A549 (cell line): ENCODE measurements around the gene LAMTOR2. TPM values are rescaled to one million over a fixed set of nuclear protein-coding genes. Genes with fewer than 3 reads are reported as not detected.
"Not testable (repeated sequence)": the region's sequence is repeated elsewhere in the genome, so short reads cannot be mapped to it uniquely, and the experiment has no call there.

ENCODE experiments used
- ATAC-seq, 2 experiments: fragments of 200-7000 bp in 1 of 2; fragments of >200 bp in 1 of 2; cut with Nextera tagmentation in 1 of 2; cut with Tn5 transposase in 1 of 2; 3 replicates each; pipeline versions ENCODE4 v1.8.0 to v1.9.1; 2018 to 2020; ENCODE audit warnings: mild to moderate bottlenecking in 1 of 2, moderate library complexity in 1 of 2
- CTCF ChIA-PET: fragments of 300-600 bp; sonication (Branson Sonifier 250); formaldehyde crosslinking; extraction: SDS; loops from one replicate; lab custom pipeline; 2021; ENCODE audit warnings: antibody characterized with exemption, inconsistent platforms; lab: Yijun Ruan, JAX
- POLR2A ChIA-PET: fragments of 350-600 bp; formaldehyde crosslinking; extraction: SDS; loops from one replicate; lab custom pipeline; 2021; ENCODE audit warnings: antibody characterized with exemption, inconsistent platforms; lab: Yijun Ruan, JAX
- DNase-seq, 2 experiments: peaks; one replicate each; pipeline versions ENCODE4 v3.0.0 to v3.0.0-alpha.2; 2011 to 2016; ENCODE audit warnings: low read depth in 1 of 2, low spot score in 1 of 2
- FAIRE-seq: peaks from 2 replicates; lab custom pipeline; 2011; peaks lifted over from hg19 to GRCh38; lab: Jason Lieb, UNC
- H3K27ac ChIP-seq, 2 experiments: fragments of >200 bp; sonication (Bioruptor Twin); formaldehyde crosslinking; 3 replicates each; pipeline ENCODE4 v1.5.1; 2016 to 2017
- H3K4me1 ChIP-seq: fragments of >200 bp; sonication (Bioruptor Twin); formaldehyde crosslinking; 3 replicates; pipeline ENCODE4 v1.6.1; 2016
- H3K4me2 ChIP-seq: fragments of >200 bp; sonication (Bioruptor Twin); formaldehyde crosslinking; 3 replicates; pipeline ENCODE4 v1.6.1; 2016
- H3K4me3 ChIP-seq: fragments of >200 bp; sonication (Bioruptor Twin); formaldehyde crosslinking; 3 replicates; pipeline ENCODE4 v1.5.1; 2016
- H3K9me3 ChIP-seq: fragments of >200 bp; sonication (Bioruptor Twin); formaldehyde crosslinking; 3 replicates; pipeline ENCODE4 v1.6.1; 2016
- BHLHE40 ChIP-seq: IDR thresholded peaks from 2 replicates; pipeline ENCODE4 v1.6.1; 2012; ENCODE audit warnings: low read depth, low read length, inconsistent platforms
- CBX8 ChIP-seq: fragments of 200-600 bp; sonication (generic); IDR thresholded peaks from 2 replicates; pipeline ENCODE4 v1.6.1; 2016
- EHMT2 ChIP-seq: fragments of 200-600 bp; sonication (generic); IDR thresholded peaks from 2 replicates; pipeline ENCODE4 v1.6.1; 2016; ENCODE audit warnings: antibody characterized with exemption, low read depth, mild to moderate bottlenecking, moderate library complexity
- ESRRA ChIP-seq: fragments of 150-350 bp; IDR thresholded peaks from 2 replicates; pipeline ENCODE4 v1.6.1; 2014; ENCODE audit warnings: mild to moderate bottlenecking, low read length, borderline replicate concordance
- GATA3 ChIP-seq: IDR thresholded peaks from 2 replicates; pipeline ENCODE4 v1.6.1; 2012; ENCODE audit warnings: borderline replicate concordance
- HEYL ChIP-seq: fragments of 250-450 bp; sonication (Bioruptor Pico); IDR thresholded peaks from 2 replicates; pipeline ENCODE4 v1.8.0; 2021; ENCODE audit warnings: mild to moderate bottlenecking, moderate library complexity
- HOXB13 ChIP-seq: fragments of 250-450 bp; sonication (Bioruptor Pico); IDR thresholded peaks from 2 replicates; pipeline ENCODE4 v1.5.0; 2020; ENCODE audit warnings: low read depth, mild to moderate bottlenecking, moderate library complexity
- HOXB5 ChIP-seq: fragments of 250-450 bp; sonication (Bioruptor Pico); IDR thresholded peaks from 2 replicates; pipeline ENCODE4 v1.5.0; 2020; ENCODE audit warnings: mild to moderate bottlenecking, moderate library complexity
- JUN ChIP-seq, 2 experiments: fragments of >200 bp; sonication (Bioruptor Twin); formaldehyde crosslinking; IDR thresholded peaks; 2 replicates in 1 of 2; 3 replicates in 1 of 2; pipeline ENCODE4 v1.6.1; 2016 to 2017
- MYC ChIP-seq: IDR thresholded peaks from 2 replicates; pipeline ENCODE4 v1.6.1; 2012; ENCODE audit warnings: mild to moderate bottlenecking, inconsistent platforms, low read length, improper control_type of control experiment, borderline replicate concordance
- NFE2L2 ChIP-seq: fragments of 150-350 bp; conservative IDR thresholded peaks from 2 replicates; pipeline ENCODE4 v1.6.1; 2014; ENCODE audit warnings: low read length
- PHF8 ChIP-seq: fragments of 200-600 bp; sonication (generic); IDR thresholded peaks from 2 replicates; pipeline ENCODE4 v1.6.1; 2016; ENCODE audit warnings: low read depth, mild to moderate bottlenecking, antibody characterized with exemption, moderate library complexity, borderline replicate concordance
- POLR2A ChIP-seq: IDR thresholded peaks from 2 replicates; pipeline ENCODE4 v1.6.1; 2012; ENCODE audit warnings: mild to moderate bottlenecking, low read length
- RAD21 ChIP-seq, 2 experiments: fragments of >200 bp in 1 of 2; sonication (Bioruptor Twin) in 1 of 2; formaldehyde crosslinking in 1 of 2; IDR thresholded peaks in 1 of 2; conservative IDR thresholded peaks in 1 of 2; 2 replicates in 1 of 2; 3 replicates in 1 of 2; pipeline ENCODE4 v1.6.1; 2012 to 2018; ENCODE audit warnings: inconsistent platforms in 1 of 2
- RCOR1 ChIP-seq: fragments of 150-350 bp; IDR thresholded peaks from 2 replicates; pipeline ENCODE4 v1.6.1; 2014; ENCODE audit warnings: antibody characterized with exemption, low read length, low read depth
- TFCP2L1 ChIP-seq: fragments of 250-450 bp; sonication (Bioruptor Pico); IDR thresholded peaks from 2 replicates; pipeline ENCODE4 v1.5.0; 2021; ENCODE audit warnings: mild to moderate bottlenecking
- ZNF302 ChIP-seq: fragments of 250-450 bp; sonication (Bioruptor Pico); IDR thresholded peaks from 2 replicates; pipeline ENCODE4 v1.9.0; 2021; ENCODE audit warnings: inconsistent platforms, mild to moderate bottlenecking, moderate library complexity
- WGBS: methylation state at CpG from one replicate; pipeline ENCODE4 v1.1.6; 2017; ENCODE audit errors: missing lambda C conversion rate; 5-methylcytosine and 5-hydroxymethylcytosine counted together
- polyA plus RNA-seq, 4 experiments: library from polyadenylated mRNA; depleted of rRNA in 3 of 4; stranded (reverse); fragments of >200 nt; fragmentation: RNase III in 1 of 4; extraction: RNeasy Plus Mini Kit Qiagen cat#74134 plus additional on column Dnase treatment in 1 of 4; gene quantifications; 2 replicates in 3 of 4; 3 replicates in 1 of 4; pipeline ENCODE4 v1.2.3, GENCODE V29; 2011 to 2017
- TF ChIP-seq, protein P1 (sequence below): IDR thresholded peaks from 2 replicates; pipeline ENCODE4 v1.6.1; 2012
- TF ChIP-seq, protein P2 (sequence below): fragments of >200 bp; sonication (Bioruptor Twin); formaldehyde crosslinking; IDR thresholded peaks from 3 replicates; pipeline ENCODE4 v1.6.1; 2016
- TF ChIP-seq, protein P3 (sequence below): IDR thresholded peaks from 2 replicates; pipeline ENCODE4 v1.6.1; 2012; ENCODE audit warnings: low read depth, borderline replicate concordance
- TF ChIP-seq, protein P4 (sequence below): fragments of 150-350 bp; IDR thresholded peaks from 2 replicates; pipeline ENCODE4 v1.6.1; 2014; ENCODE audit warnings: low read depth, mild to moderate bottlenecking, low read length
- TF ChIP-seq, protein P5 (sequence below): fragments of 250-450 bp; sonication (Bioruptor Pico); IDR thresholded peaks from 2 replicates; pipeline ENCODE4 v1.5.0; 2020; ENCODE audit warnings: low read depth, mild to moderate bottlenecking, moderate library complexity

The LAMTOR2 gene
- polyA plus RNA-seq, 2 of the 4 experiments (the other 2 are of a cell fraction), result 63.0 to 171 TPM

DNA sequence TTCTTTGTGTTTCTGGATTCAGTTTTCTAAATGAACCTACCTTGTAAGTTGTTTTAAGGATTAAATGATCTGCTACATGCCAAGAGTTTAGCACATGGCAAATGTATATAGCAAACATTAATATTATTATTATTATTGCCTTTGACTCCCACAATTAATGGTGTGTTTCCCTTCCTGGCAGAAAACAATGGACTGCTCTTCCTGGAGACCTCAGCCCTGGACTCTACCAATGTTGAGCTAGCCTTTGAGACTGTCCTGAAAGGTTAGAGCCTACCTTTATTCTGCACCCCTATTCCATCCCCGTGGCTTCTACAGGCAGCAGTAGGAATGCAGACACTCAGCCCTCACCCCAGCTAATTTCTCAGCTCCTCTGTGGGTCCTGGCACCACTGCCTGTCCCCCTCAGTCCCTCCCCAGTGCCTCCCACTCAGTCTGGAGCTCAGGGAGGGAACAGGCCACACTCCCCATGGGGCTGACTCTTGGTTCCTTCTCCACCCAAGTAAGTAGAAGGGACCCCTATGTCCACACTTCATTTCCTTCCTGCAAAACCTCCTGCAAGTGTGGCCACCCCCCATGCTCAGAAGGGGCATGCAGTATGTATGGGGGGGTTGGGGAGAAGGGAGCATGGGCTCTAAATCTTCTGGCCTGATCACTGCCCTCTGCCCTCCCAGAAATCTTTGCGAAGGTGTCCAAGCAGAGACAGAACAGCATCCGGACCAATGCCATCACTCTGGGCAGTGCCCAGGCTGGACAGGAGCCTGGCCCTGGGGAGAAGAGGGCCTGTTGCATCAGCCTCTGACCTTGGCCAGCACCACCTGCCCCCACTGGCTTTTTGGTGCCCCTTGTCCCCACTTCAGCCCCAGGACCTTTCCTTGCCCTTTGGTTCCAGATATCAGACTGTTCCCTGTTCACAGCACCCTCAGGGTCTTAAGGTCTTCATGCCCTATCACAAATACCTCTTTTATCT is 15.2 kb downstream of the LAMTOR2 start:
- POLR2A ChIA-PET, result no interaction called here

DNA sequence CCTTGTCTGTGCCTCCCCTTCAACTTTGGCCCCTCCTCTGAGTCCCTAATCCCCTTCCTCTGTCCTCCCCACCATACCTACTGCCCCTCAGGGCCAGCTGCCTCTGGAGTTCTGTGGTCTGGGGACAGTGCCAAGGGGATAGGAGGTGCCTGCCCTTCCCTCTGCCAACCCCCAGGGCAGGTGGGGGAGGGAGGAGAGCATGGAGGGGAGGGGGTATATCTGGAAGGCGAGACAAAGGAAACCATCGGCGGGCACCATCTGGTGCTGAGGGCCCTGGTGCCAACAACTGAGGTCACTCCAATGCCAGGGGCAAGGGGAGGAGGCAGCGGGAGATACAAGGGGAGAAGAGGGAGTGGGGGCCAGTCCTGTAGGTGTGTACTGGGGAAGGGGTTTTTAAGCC is 16.0 kb downstream of the LAMTOR2 start:
- H3K27ac ChIP-seq, result peak overlapping the region in 1 of 2 experiments; percentile 21; a peak in 2 of 6 replicates
- no peak for TF ChIP-seq POLR2A
- TF ChIP-seq RAD21 (conservative IDR thresholded peaks at IDR 0.05 in 1 of 2, IDR thresholded peaks at IDR 0.05 in 1 of 2), result no peak
- TF ChIP-seq RCOR1, result no peak
- no peak for TF ChIP-seq MYC
- TF ChIP-seq HEYL, result no peak
- TF ChIP-seq TFCP2L1 (CRISPR knock-in tag), result no peak
- TF ChIP-seq NFE2L2, result no peak
- no peak for TF ChIP-seq JUN (IDR thresholded peaks at IDR 0.05)
- no peak for TF ChIP-seq HOXB13
- TF ChIP-seq, protein P1, sequence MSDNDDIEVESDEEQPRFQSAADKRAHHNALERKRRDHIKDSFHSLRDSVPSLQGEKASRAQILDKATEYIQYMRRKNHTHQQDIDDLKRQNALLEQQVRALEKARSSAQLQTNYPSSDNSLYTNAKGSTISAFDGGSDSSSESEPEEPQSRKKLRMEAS, result no peak
- no peak for TF ChIP-seq PHF8
- no peak for TF ChIP-seq EHMT2
- TF ChIP-seq GATA3, result no peak
- TF ChIP-seq, all 56 proteins: peak for 0
- Histone ChIP-seq H3K4me2 (no peak overlapping the region), H3K4me3 (no peak overlapping the region), H3K4me1 (no peaks in the 10 kb centered on the region; the same call in 2 of the 3 replicates), H3K9me3 (no peaks in the 10 kb centered on the region)
- ATAC-seq, result no peak
- DNase-seq, result no peak
- ChIA-PET CTCF (interaction anchor here (1.7 to 2.3 kb wide), 2 partner anchors 133 to 154 kb away, joined by 4 to 10 read pairs; no protein-coding TSS in a partner anchor), POLR2A (no interaction called here)
- 81% methylated on average over 4 of the region's 4 CpGs for WGBS
- FAIRE-seq, result no peak

More for the DNA sequence above, 15.2 kb downstream of the LAMTOR2 start:
- FAIRE-seq, result no peak
- Histone ChIP-seq H3K4me3 (no peak overlapping the region), H3K4me1 (no peaks in the 10 kb centered on the region; the same call in 2 of the 3 replicates), H3K27ac (peak overlapping the region in 1 of 2 experiments; percentile 21; a peak in 2 of 6 replicates), H3K4me2 (no peak overlapping the region), H3K9me3 (no peaks in the 10 kb centered on the region)
- 78% methylated on average over 3 of the region's 3 CpGs for WGBS
- ATAC-seq, result no peak
- DNase-seq, result no peak
- CTCF ChIA-PET, result interaction anchor here (0.6 to 2.3 kb wide), 6 partner anchors 16 to 132 kb away, joined by 3 to 10 read pairs (median 3); partner anchors contain the start of gene LAMTOR2
- TF ChIP-seq HOXB5 (CRISPR knock-in tag) (no peak), MYC (no peak), CBX8 (no peak), PHF8 (no peak), BHLHE40 (no peak), GATA3 (no peak), RCOR1 (no peak), ESRRA (no peak), ZNF302 (CRISPR knock-in tag) (no peak), POLR2A (no peak), TFCP2L1 (CRISPR knock-in tag) (no peak)
- TF ChIP-seq, protein P2, sequence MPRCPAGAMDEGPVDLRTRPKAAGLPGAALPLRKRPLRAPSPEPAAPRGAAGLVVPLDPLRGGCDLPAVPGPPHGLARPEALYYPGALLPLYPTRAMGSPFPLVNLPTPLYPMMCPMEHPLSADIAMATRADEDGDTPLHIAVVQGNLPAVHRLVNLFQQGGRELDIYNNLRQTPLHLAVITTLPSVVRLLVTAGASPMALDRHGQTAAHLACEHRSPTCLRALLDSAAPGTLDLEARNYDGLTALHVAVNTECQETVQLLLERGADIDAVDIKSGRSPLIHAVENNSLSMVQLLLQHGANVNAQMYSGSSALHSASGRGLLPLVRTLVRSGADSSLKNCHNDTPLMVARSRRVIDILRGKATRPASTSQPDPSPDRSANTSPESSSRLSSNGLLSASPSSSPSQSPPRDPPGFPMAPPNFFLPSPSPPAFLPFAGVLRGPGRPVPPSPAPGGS, result no peak
- TF ChIP-seq, protein P3, sequence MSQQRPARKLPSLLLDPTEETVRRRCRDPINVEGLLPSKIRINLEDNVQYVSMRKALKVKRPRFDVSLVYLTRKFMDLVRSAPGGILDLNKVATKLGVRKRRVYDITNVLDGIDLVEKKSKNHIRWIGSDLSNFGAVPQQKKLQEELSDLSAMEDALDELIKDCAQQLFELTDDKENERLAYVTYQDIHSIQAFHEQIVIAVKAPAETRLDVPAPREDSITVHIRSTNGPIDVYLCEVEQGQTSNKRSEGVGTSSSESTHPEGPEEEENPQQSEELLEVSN, result no peak
- TF ChIP-seq, protein P4, sequence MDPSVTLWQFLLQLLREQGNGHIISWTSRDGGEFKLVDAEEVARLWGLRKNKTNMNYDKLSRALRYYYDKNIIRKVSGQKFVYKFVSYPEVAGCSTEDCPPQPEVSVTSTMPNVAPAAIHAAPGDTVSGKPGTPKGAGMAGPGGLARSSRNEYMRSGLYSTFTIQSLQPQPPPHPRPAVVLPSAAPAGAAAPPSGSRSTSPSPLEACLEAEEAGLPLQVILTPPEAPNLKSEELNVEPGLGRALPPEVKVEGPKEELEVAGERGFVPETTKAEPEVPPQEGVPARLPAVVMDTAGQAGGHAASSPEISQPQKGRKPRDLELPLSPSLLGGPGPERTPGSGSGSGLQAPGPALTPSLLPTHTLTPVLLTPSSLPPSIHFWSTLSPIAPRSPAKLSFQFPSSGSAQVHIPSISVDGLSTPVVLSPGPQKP, result no peak
- TF ChIP-seq, protein P5, sequence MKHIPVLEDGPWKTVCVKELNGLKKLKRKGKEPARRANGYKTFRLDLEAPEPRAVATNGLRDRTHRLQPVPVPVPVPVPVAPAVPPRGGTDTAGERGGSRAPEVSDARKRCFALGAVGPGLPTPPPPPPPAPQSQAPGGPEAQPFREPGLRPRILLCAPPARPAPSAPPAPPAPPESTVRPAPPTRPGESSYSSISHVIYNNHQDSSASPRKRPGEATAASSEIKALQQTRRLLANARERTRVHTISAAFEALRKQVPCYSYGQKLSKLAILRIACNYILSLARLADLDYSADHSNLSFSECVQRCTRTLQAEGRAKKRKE (CRISPR knock-in tag), result no peak
- TF ChIP-seq, protein P1, result no peak

DNA sequence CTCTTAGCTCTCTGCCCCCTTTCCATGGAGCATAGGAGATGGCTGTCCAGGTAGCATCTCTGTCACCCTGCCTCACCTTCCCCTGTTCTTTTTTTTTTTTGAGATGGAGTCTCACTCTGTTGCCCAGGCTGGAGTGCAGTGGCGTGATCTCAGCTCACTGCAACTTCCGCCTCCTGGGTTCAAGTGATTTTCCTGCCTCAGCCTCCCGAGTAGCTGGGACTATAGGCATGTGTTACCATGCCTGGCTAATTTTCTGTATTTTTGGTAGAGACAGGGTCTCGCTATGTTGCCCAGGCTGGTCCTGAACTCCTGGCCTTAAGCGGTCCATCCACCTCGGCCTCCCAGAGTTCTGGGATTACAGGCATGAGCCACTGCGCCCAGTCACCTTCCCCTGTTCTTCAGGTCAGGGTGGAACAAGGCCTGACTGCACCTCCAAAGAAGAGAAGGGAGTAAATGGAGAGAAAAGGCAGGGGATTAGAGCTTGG is 16.8 kb downstream of the LAMTOR2 start:
- H3K4me2 ChIP-seq, FAIRE-seq, H3K27ac ChIP-seq, H3K4me3 ChIP-seq, ATAC-seq, H3K4me1 ChIP-seq, POLR2A ChIA-PET, DNase-seq, H3K9me3 ChIP-seq: not testable (repeated sequence)
- WGBS, result 82% methylated on average over 7 of the region's 7 CpGs
- CTCF ChIA-PET, result interaction anchor here (1.7 to 3.1 kb wide), 4 partner anchors 19 to 154 kb away, joined by 4 to 11 read pairs (median 8); no protein-coding TSS in a partner anchor
